OCI-LY3 (cell line): ENCODE measurements around the gene CDK3.
"Not testable (repeated sequence)": the region's sequence is repeated elsewhere in the genome, so short reads cannot be mapped to it uniquely, and the experiment has no call there.

Experiments used
- H2AFZ ChIP-seq: fragments of 200-600, 300-600 bp; shearing (Covaris generic); 2 replicates; pipeline ENCODE4 v1.6.0; 2014; ENCODE audit warnings: antibody characterized with exemption, low read depth, low read length
- H3K27ac ChIP-seq: fragments of 200-600, 300-600 bp; sonication (generic); 2 replicates; pipeline ENCODE4 v1.5.1; 2014; ENCODE audit warnings: mild to moderate bottlenecking, low read length, moderate library complexity, mixed read lengths
- H3K27me3 ChIP-seq: fragments of 200-600, 300-600 bp; sonication (generic); 2 replicates; pipeline ENCODE4 v1.6.1; 2014; ENCODE audit warnings: low read depth, low read length, mixed read lengths
- H3K36me3 ChIP-seq: fragments of 200-600, 300-600 bp; sonication (generic); replicated peaks from 2 replicates; pipeline ENCODE3; 2014; ENCODE audit warnings: low read depth, low read length, mixed read lengths
- H3K4me1 ChIP-seq: fragments of 300-600, 200-600 bp; sonication (generic); 2 replicates; pipeline ENCODE4 v1.6.1; 2014; ENCODE audit warnings: low read length, mixed read lengths
- H3K4me2 ChIP-seq: fragments of 200-600, 300-600 bp; sonication (generic); 2 replicates; pipeline ENCODE4 v1.6.1; 2014; ENCODE audit warnings: low read length, mixed read lengths
- H3K4me3 ChIP-seq: fragments of 300-600, 200-600 bp; sonication (generic); 2 replicates; pipeline ENCODE4 v1.5.1; 2014; ENCODE audit warnings: antibody characterized with exemption, mild to moderate bottlenecking, low read length, moderate library complexity
- H3K79me2 ChIP-seq: fragments of 300-600, 200-600 bp; shearing (Covaris generic); 2 replicates; pipeline ENCODE4 v1.6.1; 2014; ENCODE audit warnings: mild to moderate bottlenecking, low read length, mixed read lengths
- H3K9ac ChIP-seq: fragments of 300-600, 200-600 bp; shearing (Covaris generic); 2 replicates; pipeline ENCODE4 v1.6.0; 2014; ENCODE audit warnings: mild to moderate bottlenecking, low read length, moderate library complexity
- H3K9me3 ChIP-seq: fragments of 200-600, 300-600 bp; shearing (Covaris generic); 2 replicates; pipeline ENCODE4 v1.6.1; 2014; ENCODE audit warnings: low read length, mixed read lengths; ENCODE audit not compliant: insufficient read depth
- H4K20me1 ChIP-seq: fragments of 200-600, 300-600 bp; sonication (generic); 2 replicates; pipeline ENCODE4 v1.6.1; 2016; ENCODE audit warnings: low read length, mixed read lengths; ENCODE audit not compliant: insufficient read depth
- CTCF ChIP-seq: fragments of 200-600, 300-600 bp; sonication (generic); IDR thresholded peaks from 2 replicates; pipeline ENCODE4 v1.5.1; 2014; ENCODE audit warnings: antibody characterized with exemption, low read length, low read depth
- EZH2phosphoT487 ChIP-seq: fragments of 200-600 bp; shearing (Covaris generic); IDR thresholded peaks from 2 replicates; pipeline ENCODE4 v1.6.1; 2018; ENCODE audit warnings: antibody characterized with exemption, mixed run types, low read depth

The CDK3 gene

GRCh38 chr17:76038050-76038449, 37.4 kb downstream of the CDK3 start:
- Histone ChIP-seq H3K4me3 (no peak overlapping the region), H3K4me1 (no peaks in the 10 kb centered on the region), H3K4me2 (no peak overlapping the region), H4K20me1 (no peaks in the 10 kb centered on the region), H3K9me3 (no peaks in the 10 kb centered on the region), H3K36me3 (peaks cover 27% of the 10 kb centered on the region), H2AFZ (no peak overlapping the region), H3K9ac (no peak overlapping the region), H3K27ac (no peak overlapping the region), H3K79me2 (no peaks in the 10 kb centered on the region), H3K27me3 (no peaks in the 10 kb centered on the region)
- TF ChIP-seq CTCF (no peak), EZH2phosphoT487 (no peak)

GRCh38 chr17:76039121-76039520, 38.5 kb downstream of the CDK3 start:
- H3K27ac ChIP-seq, result no peak overlapping the region
- no peaks in the 10 kb centered on the region for H3K9me3 ChIP-seq
- no peak overlapping the region for H3K4me2 ChIP-seq
- no peak overlapping the region for H2AFZ ChIP-seq
- H3K27me3 ChIP-seq, result no peaks in the 10 kb centered on the region
- TF ChIP-seq CTCF (no peak), EZH2phosphoT487 (no peak)
- no peaks in the 10 kb centered on the region for H4K20me1 ChIP-seq
- no peaks in the 10 kb centered on the region for H3K79me2 ChIP-seq
- no peaks in the 10 kb centered on the region for H3K4me1 ChIP-seq
- peaks cover 37% of the 10 kb centered on the region for H3K36me3 ChIP-seq
- H3K4me3 ChIP-seq, result no peak overlapping the region
- H3K9ac ChIP-seq, result no peak overlapping the region

- H3K27me3 ChIP-seq, result no peaks in the 10 kb centered on the region
- H3K9ac ChIP-seq, result no peak overlapping the region
- H4K20me1 ChIP-seq, result no peaks in the 10 kb centered on the region
- no peaks in the 10 kb centered on the region for H3K79me2 ChIP-seq
- H3K4me2 ChIP-seq, result no peak overlapping the region
- H3K36me3 ChIP-seq, result peaks cover 41% of the 10 kb centered on the region
- no peak overlapping the region for H2AFZ ChIP-seq
- no peaks in the 10 kb centered on the region for H3K4me1 ChIP-seq
- H3K27ac ChIP-seq, result no peak overlapping the region
- TF ChIP-seq CTCF (no peak), EZH2phosphoT487 (no peak)
- no peak overlapping the region for H3K4me3 ChIP-seq
- H3K9me3 ChIP-seq, result no peaks in the 10 kb centered on the region
These were observed 39.7 kb downstream of the CDK3 start for GRCh38 chr17:76040376-76040775.

- H3K27me3 ChIP-seq, H3K4me1 ChIP-seq, H3K79me2 ChIP-seq, H2AFZ ChIP-seq, H4K20me1 ChIP-seq, H3K9ac ChIP-seq, H3K4me3 ChIP-seq, H3K9me3 ChIP-seq, H3K27ac ChIP-seq, H3K4me2 ChIP-seq: not testable (repeated sequence)
- peaks cover 48% of the 10 kb centered on the region for H3K36me3 ChIP-seq
These were observed 42.2 kb downstream of the CDK3 start for GRCh38 chr17:76042868-76043267.

- not testable (repeated sequence) for H2AFZ ChIP-seq, H3K9ac ChIP-seq, H3K27me3 ChIP-seq, H3K27ac ChIP-seq, H4K20me1 ChIP-seq, H3K4me3 ChIP-seq, H3K4me2 ChIP-seq, H3K4me1 ChIP-seq, H3K79me2 ChIP-seq, H3K9me3 ChIP-seq
- H3K36me3 ChIP-seq, result peaks cover 49% of the 10 kb centered on the region
These were observed 43.9 kb downstream of the CDK3 start for GRCh38 chr17:76044475-76045007.
